PC-3 (cell line): ENCODE results near the gene BCL6. TPM values are rescaled to one million over a fixed set of nuclear protein-coding genes. Genes with fewer than 3 reads are reported as not detected.

Experiments
- ATAC-seq: fragments of 200-7000 bp; cut with Tn5 transposase; 2 replicates; pipeline ENCODE4 v1.9.1; 2020; ENCODE audit warnings: mild to moderate bottlenecking, moderate library complexity
- BruUV-seq: library from RNA; stranded (reverse); fragments of 400-500 nt; replicated peaks from 2 replicates; lab custom pipeline; 2021; lab: Mats Ljungman, UMichigan
- CTCF ChIA-PET: fragments of 300-600 bp; sonication (Branson Sonifier 250); formaldehyde crosslinking; loops from one replicate; lab custom pipeline; 2022; ENCODE audit warnings: antibody characterized with exemption; lab: Charles Lee
- POLR2A ChIA-PET: fragments of 300-600 bp; sonication (Branson Sonifier 250); formaldehyde crosslinking; loops from one replicate; lab custom pipeline; 2022; ENCODE audit warnings: antibody characterized with exemption; ENCODE audit not compliant: unreplicated experiment; lab: Charles Lee
- DNase-seq: peaks from one replicate; pipeline ENCODE4 v3.0.0-alpha.2; 2015
- H2AFZ ChIP-seq: fragments of 300-600 bp; sonication (generic); 2 replicates; pipeline ENCODE4 v1.6.0; 2016; ENCODE audit warnings: antibody characterized with exemption, low read length
- H3F3A ChIP-seq: fragments of 300-600 bp; sonication (generic); one replicate; pipeline ENCODE4 v1.6.0; 2017; ENCODE audit warnings: antibody characterized with exemption, low read length, control low read depth, mild to moderate bottlenecking; ENCODE audit not compliant: unreplicated experiment
- H3K27ac ChIP-seq: fragments of 300-600 bp; sonication (generic); 2 replicates; pipeline ENCODE4 v1.5.1; 2016; ENCODE audit warnings: mild to moderate bottlenecking, low read length
- H3K27me3 ChIP-seq: fragments of 300-600 bp; sonication (generic); 2 replicates; pipeline ENCODE4 v1.6.1; 2016; ENCODE audit warnings: low read length, mixed read lengths
- H3K36me3 ChIP-seq: fragments of 300-600 bp; sonication (generic); 2 replicates; pipeline ENCODE4 v1.6.1; 2016; ENCODE audit warnings: low read depth, mixed run types, low read length, mixed read lengths
- H3K4me1 ChIP-seq: fragments of 300-600 bp; sonication (generic); 2 replicates; pipeline ENCODE4 v1.5.1; 2016; ENCODE audit warnings: low read length; ENCODE audit not compliant: insufficient read depth
- H3K4me2 ChIP-seq: fragments of 300-600 bp; sonication (generic); 2 replicates; pipeline ENCODE4 v1.6.0; 2016; ENCODE audit warnings: low read length
- H3K4me3 ChIP-seq: fragments of 300-600 bp; sonication (generic); 2 replicates; pipeline ENCODE4 v1.5.1; 2016; ENCODE audit warnings: mild to moderate bottlenecking, low read length, mixed read lengths
- H3K79me2 ChIP-seq: fragments of 300-600 bp; sonication (generic); 2 replicates; pipeline ENCODE4 v1.6.1; 2017; ENCODE audit warnings: low read length, mixed read lengths
- H3K9ac ChIP-seq: fragments of 300-600 bp; sonication (generic); 2 replicates; pipeline ENCODE4 v1.6.0; 2016; ENCODE audit warnings: mild to moderate bottlenecking, low read length
- H3K9me2 ChIP-seq: fragments of 300-600 bp; sonication (generic); replicated peaks from 2 replicates; pipeline ENCODE4 v1.6.1; 2016; ENCODE audit warnings: mixed run types, low read length, mixed read lengths
- H3K9me3 ChIP-seq: fragments of 300-600 bp; sonication (generic); 2 replicates; pipeline ENCODE4 v1.6.1; 2016; ENCODE audit warnings: low read length, mixed read lengths
- H4K20me1 ChIP-seq: fragments of 300-600 bp; sonication (generic); 2 replicates; pipeline ENCODE4 v1.6.1; 2016; ENCODE audit warnings: low read length, mixed read lengths
- CTCF ChIP-seq: fragments of 300-600 bp; sonication (generic); conservative IDR thresholded peaks from 2 replicates; pipeline ENCODE4 v1.5.1; 2017; ENCODE audit warnings: antibody characterized with exemption, low read depth, mild to moderate bottlenecking, low read length
- EZH2 ChIP-seq: fragments of 300-600 bp; sonication (generic); IDR thresholded peaks from one replicate; pipeline ENCODE4 v1.6.1; 2017; ENCODE audit warnings: antibody characterized with exemption, mild to moderate bottlenecking, low read length; ENCODE audit not compliant: unreplicated experiment
- EZH2phosphoT487 ChIP-seq: fragments of 300-600 bp; sonication (generic); IDR thresholded peaks from 2 replicates; pipeline ENCODE4 v1.6.1; 2018; ENCODE audit warnings: mild to moderate bottlenecking, antibody characterized with exemption, low read length, borderline replicate concordance
- intact Hi-C: fragments of 100-400 bp; cut with micrococcal nuclease; formaldehyde crosslinking; loops from 2 replicates; pipeline ENCODE4 v1.9.0; 2023
- total RNA-seq: library from RNA; depleted of rRNA; stranded (reverse); fragments of >200 nt; gene quantifications from 2 replicates; pipeline ENCODE4 v1.2.3, GENCODE V29; 2014

The BCL6 gene
- total RNA-seq, 1 experiment from 2014 or later = 11.8 TPM

GRCh38 chr3:187728940-187729583 lies 16.2 kb downstream of the BCL6 start:
- no peaks in the 10 kb centered on the region for H3F3A ChIP-seq
- H3K4me2 ChIP-seq = no peak overlapping the region
- ChIA-PET POLR2A (no interaction called here), CTCF (no interaction called here)
- no peak overlapping the region for H2AFZ ChIP-seq
- TF ChIP-seq CTCF (no peak), EZH2 (no peak), EZH2phosphoT487 (no peak)
- no peak overlapping the region for H3K27ac ChIP-seq
- TSS peak; percentile 27 for BruUV-seq
- intact Hi-C loops = no loop called here
- no peaks in the 10 kb centered on the region for H3K9me3 ChIP-seq
- no peaks in the 10 kb centered on the region for H3K27me3 ChIP-seq
- DNase-seq (no peak), ATAC-seq (no peak)
- no peak overlapping the region for H3K9ac ChIP-seq
- H3K4me3 ChIP-seq = no peak overlapping the region
- H3K9me2 ChIP-seq = no peaks in the 10 kb centered on the region
- peaks cover 57% of the 10 kb centered on the region for H3K36me3 ChIP-seq
- no peaks in the 10 kb centered on the region for H3K4me1 ChIP-seq
- H4K20me1 ChIP-seq = no peaks in the 10 kb centered on the region
- H3K79me2 ChIP-seq = no peaks in the 10 kb centered on the region

GRCh38 chr3:187728248-187728647 lies 17.0 kb downstream of the BCL6 start:
- H2AFZ ChIP-seq = no peak overlapping the region
- H3K79me2 ChIP-seq = no peaks in the 10 kb centered on the region
- ATAC-seq = no peak
- no peak for TF ChIP-seq EZH2
- intact Hi-C loops = no loop called here
- no peak overlapping the region for H3K27ac ChIP-seq
- H4K20me1 ChIP-seq = no peaks in the 10 kb centered on the region
- DNase-seq = no peak
- H3F3A ChIP-seq = no peaks in the 10 kb centered on the region
- no peak overlapping the region for H3K4me2 ChIP-seq
- no peaks in the 10 kb centered on the region for H3K27me3 ChIP-seq
- ChIA-PET CTCF (no interaction called here), POLR2A (no interaction called here)
- H3K36me3 ChIP-seq = peaks cover 59% of the 10 kb centered on the region
- no TSS peak for BruUV-seq
- no peak overlapping the region for H3K4me3 ChIP-seq
- H3K9me3 ChIP-seq = no peaks in the 10 kb centered on the region
- H3K9ac ChIP-seq = no peak overlapping the region
- H3K9me2 ChIP-seq = no peaks in the 10 kb centered on the region
- H3K4me1 ChIP-seq = no peaks in the 10 kb centered on the region

- H3F3A ChIP-seq = no peaks in the 10 kb centered on the region
- peaks cover 60% of the 10 kb centered on the region for H3K36me3 ChIP-seq
- H2AFZ ChIP-seq = no peak overlapping the region
- H3K79me2 ChIP-seq = no peaks in the 10 kb centered on the region
- no peak overlapping the region for H3K4me3 ChIP-seq
- CTCF ChIA-PET = no interaction called here
- H3K4me2 ChIP-seq = no peak overlapping the region
- no peak for TF ChIP-seq EZH2phosphoT487
- TF ChIP-seq CTCF = no peak
- no peak for TF ChIP-seq EZH2
- no peak overlapping the region for H3K27ac ChIP-seq
- H3K27me3 ChIP-seq = no peaks in the 10 kb centered on the region
- ATAC-seq = no peak
- BruUV-seq = no TSS peak
- no peak for DNase-seq
- H3K9me3 ChIP-seq = no peaks in the 10 kb centered on the region
- POLR2A ChIA-PET = no interaction called here
- no peaks in the 10 kb centered on the region for H3K9me2 ChIP-seq
- intact Hi-C loops = no loop called here
- H3K4me1 ChIP-seq = no peaks in the 10 kb centered on the region
- no peaks in the 10 kb centered on the region for H4K20me1 ChIP-seq
- H3K9ac ChIP-seq = no peak overlapping the region
These were observed 18.7 kb downstream of the BCL6 start for GRCh38 chr3:187726564-187726963.
